PC-3 (cell line): ENCODE measurements around the gene DPM2.

Source experiments
- EZH2 ChIP-seq: fragments of 300-600 bp; sonication (generic); IDR thresholded peaks from one replicate; pipeline ENCODE4 v1.6.1; 2017; ENCODE audit warnings: antibody characterized with exemption, mild to moderate bottlenecking, low read length; ENCODE audit not compliant: unreplicated experiment
- EZH2phosphoT487 ChIP-seq: fragments of 300-600 bp; sonication (generic); IDR thresholded peaks from 2 replicates; pipeline ENCODE4 v1.6.1; 2018; ENCODE audit warnings: mild to moderate bottlenecking, antibody characterized with exemption, low read length, borderline replicate concordance
- TF ChIP-seq, protein P1 (sequence below): fragments of 300-600 bp; sonication (generic); conservative IDR thresholded peaks from 2 replicates; pipeline ENCODE4 v1.5.1; 2017; ENCODE audit warnings: antibody characterized with exemption, low read depth, mild to moderate bottlenecking, low read length

DNA sequence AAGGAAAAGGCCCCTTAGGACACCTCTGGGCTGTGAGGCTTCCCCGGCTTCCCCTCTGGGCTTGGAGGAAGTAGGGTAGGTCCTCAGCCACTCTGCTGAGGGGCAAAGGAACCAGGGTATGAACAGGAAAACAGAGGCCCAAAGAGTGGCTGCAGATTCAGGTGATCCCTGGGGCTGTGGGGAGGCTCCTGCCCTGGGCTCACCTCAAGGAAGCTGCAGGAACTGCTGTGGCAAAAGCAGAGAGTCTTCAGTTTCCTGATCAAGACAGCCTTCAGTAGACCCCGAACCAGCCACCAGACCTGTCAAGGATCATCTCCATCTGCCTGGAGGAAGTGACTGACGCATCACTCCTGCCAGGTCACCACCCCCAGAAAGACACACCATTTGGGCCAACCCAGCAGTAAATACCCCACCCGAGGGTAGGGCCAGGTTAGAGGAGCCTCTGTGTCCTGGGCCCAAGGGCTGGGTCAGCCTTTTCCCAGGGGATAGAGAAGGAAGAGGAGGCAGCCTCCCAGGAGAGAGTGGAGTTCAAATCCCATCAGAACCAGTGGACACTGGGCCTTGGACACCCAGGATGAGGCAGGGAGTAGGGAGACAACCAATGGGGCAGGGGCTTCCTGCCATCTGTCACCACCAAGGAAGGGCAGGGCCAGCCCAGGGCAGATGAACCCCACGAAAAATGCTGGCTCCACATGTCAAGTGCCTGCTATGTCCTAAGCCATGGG, 32.5 kb downstream of the DPM2 start:
- TF ChIP-seq, protein P1, sequence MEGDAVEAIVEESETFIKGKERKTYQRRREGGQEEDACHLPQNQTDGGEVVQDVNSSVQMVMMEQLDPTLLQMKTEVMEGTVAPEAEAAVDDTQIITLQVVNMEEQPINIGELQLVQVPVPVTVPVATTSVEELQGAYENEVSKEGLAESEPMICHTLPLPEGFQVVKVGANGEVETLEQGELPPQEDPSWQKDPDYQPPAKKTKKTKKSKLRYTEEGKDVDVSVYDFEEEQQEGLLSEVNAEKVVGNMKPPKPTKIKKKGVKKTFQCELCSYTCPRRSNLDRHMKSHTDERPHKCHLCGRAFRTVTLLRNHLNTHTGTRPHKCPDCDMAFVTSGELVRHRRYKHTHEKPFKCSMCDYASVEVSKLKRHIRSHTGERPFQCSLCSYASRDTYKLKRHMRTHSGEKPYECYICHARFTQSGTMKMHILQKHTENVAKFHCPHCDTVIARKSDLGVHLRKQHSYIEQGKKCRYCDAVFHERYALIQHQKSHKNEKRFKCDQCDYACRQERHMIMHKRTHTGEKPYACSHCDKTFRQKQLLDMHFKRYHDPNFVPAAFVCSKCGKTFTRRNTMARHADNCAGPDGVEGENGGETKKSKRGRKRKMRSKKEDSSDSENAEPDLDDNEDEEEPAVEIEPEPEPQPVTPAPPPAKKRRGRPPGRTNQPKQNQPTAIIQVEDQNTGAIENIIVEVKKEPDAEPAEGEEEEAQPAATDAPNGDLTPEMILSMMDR = no peak
- TF ChIP-seq EZH2phosphoT487 = no peak
- no peak for TF ChIP-seq EZH2
